CD4-positive, alpha-beta T cell treated with Interleukin-6 at 100 ng/mL for 8 hours (primary cell): ENCODE data around the gene MORN5.

Source experiments
- DNase-seq: peaks from one replicate; pipeline ENCODE4 v3.0.0-alpha.2; 2020; ENCODE audit warnings: mixed read lengths, low spot score

MORN5 gene

DNA sequence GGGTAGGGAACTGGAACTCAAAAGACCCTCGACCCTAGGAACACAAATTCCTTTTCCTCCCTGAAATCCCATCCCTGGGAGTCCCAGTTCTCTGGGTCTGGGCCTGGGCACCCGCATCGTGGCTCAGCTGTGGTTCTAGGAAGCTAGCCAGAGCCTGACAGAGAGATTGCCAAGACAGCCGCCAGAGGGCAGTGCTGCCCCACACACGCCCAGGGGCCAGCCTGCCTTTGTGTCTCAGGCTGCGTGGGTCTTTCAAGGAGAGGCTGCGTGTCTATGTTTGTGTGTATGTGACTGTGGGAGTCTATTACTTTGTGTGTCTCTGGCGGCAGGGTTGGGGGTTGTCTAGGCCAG is 34.6 kb upstream of the MORN5 start:
- DNase-seq = peak; percentile 71

DNA sequence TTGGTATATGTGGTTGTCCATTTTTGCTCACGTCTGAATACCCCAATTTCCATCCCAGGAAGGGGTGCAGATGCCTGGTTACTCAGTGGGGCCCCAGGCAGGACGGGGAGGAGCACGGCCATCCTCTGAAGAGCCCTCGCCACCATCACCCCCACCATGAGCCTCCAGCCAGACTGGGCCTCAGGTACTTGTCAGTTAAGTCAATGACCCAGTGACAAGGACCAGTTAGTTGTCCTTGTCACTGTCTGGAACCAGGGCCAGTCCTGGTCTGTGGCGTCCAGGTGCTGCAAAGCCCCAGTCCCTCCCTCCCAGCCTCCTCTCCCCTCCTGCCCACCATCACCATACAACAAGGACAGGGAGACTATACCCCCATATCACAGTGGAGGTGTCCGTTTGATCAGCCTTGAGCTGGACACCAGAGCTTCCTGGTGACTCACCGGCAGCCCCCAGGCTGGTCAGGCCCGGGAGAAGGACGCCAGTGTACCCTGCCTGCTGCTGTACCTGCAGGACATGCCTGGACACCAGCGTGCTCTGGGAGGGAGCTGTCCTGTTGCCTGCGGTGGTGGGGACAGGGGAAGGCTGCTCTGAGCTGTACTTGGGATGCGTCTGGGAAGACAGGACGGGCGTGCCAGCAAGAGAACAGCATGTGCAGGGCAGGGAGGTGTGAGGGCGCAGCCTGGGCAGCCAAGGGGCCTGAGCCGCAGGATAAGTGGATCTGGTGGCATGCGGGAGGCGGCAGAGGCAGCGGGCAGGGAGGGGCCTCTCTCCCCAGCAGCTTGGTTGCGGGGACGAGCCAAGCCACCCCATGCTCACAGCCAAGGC is 34.0 kb upstream of the MORN5 start:
- no peak for DNase-seq

- DNase-seq = no peak
These were observed 33.1 kb upstream of the MORN5 start for GRCh38 chr9:122126331-122127261.

DNA sequence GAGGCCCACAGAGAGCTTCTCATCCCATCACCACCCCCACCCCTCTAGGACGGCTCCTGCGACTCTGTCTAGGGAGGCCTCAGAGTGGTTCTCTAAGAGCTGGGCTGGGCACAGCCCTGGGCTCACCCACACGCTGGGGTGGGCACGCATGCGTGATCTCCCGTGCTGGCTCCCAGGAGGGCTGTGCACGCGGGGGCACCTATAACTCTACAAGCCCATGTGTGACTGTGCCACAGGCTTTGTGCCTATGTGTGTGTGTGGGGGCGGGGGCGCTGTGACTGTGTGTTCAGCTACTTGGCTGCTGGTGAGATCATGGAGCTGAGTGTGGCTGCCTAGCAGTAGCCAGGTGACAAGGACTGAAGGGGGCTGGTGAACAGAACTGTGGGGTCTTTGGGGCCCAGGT is 32.3 kb upstream of the MORN5 start:
- DNase-seq = no peak

- DNase-seq = no peak
These were observed 31.4 kb upstream of the MORN5 start for GRCh38 chr9:122128007-122128968.

DNA sequence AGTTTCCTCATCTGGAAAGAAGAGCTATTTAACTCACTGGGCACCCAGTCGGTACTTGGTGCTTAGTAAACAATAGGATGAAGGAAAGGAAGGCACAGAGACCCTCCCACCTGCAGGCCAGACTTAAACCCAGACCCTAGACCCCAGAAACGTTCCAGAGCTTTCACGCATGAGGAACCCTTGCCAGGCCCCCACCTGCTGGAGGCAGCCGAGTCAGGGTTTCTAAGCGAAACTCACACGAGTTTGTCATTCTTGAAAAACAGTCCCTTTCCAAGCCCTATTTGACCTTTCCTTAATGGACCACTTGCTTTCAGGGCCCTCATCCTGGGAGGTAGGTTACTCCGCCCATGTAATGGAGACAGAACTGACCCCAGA is 30.8 kb upstream of the MORN5 start:
- no peak for DNase-seq

GRCh38 chr9:122129969-122130368 is 29.7 kb upstream of the MORN5 start:
- no peak for DNase-seq

GRCh38 chr9:122130837-122131236 is 28.9 kb upstream of the MORN5 start:
- no peak for DNase-seq

DNA sequence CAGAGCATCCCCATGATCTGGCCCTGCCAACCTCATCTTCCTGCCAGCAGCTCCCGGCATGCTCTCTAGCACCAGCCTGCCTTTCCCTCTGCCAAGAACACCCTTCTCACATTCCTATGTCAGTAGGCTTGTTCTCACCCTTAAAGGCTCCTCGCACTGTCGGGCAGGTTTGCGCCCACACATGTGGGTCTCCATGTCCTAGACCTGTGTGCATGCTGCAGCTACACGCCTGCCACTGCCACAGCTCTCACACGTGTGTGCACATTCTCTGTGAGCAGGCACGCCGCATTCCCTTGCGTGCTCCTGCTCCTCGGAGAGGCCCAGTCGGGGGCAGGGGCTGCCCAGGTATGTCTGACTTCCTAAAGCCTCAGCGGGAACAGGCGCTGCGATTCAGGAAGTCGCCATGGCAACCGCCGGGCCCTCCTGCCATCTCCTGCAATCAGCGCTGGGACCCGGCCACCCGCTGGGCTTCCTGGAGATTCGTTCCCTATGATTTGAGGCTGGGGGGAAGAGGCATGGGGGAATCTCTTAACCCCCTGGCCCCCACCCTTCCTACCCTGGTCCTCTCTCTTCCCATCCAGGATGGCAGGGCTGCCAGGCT is 28.2 kb upstream of the MORN5 start:
- DNase-seq = no peak

DNA sequence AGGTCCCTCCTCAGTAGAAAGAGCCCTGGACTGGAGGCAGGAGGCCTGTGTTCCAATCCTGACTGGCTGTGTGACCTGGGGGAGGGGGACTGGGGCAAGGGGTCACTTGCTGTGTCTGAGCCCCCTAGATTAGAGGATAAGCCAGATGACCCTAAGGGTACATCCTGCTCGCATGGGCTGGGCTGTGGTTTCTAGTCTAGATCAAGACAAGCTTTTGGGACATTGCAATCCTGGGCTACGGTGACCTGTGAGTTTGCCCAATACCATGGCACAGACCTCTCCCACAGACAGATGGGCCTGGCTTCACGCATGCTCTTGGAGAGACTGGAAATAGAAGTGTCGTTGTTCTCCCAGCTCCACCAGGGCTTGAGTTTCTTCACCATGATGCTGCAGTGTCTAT is 27.2 kb upstream of the MORN5 start:
- no peak for DNase-seq

- DNase-seq = no peak
These were observed 26.3 kb upstream of the MORN5 start for GRCh38 chr9:122133263-122133983.

DNA sequence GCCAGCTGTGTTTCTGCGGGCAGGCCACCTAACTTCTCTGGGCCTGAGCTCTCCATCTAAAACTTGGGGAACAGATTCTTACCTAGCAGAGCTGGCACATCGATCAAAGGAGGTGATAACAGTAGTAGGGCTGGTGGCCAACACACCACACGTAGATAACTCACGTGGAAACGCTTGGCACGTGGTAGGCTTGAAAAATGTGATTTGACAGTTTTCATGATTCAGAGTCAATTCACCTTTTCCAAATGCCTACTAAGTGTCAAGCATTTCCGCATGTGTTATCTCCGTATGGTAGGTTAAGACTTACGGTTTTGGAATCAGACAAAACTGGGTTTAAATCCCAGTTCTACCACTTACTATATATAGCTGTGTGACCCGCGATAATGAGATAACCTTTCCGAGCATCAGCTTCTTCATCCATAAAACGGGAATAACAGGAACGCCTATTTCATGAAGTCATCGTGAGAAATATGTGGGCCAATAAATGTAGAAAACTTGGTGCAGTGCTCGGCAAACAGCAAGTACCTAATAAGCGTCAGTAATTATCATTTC is 25.6 kb upstream of the MORN5 start:
- no peak for DNase-seq

DNA sequence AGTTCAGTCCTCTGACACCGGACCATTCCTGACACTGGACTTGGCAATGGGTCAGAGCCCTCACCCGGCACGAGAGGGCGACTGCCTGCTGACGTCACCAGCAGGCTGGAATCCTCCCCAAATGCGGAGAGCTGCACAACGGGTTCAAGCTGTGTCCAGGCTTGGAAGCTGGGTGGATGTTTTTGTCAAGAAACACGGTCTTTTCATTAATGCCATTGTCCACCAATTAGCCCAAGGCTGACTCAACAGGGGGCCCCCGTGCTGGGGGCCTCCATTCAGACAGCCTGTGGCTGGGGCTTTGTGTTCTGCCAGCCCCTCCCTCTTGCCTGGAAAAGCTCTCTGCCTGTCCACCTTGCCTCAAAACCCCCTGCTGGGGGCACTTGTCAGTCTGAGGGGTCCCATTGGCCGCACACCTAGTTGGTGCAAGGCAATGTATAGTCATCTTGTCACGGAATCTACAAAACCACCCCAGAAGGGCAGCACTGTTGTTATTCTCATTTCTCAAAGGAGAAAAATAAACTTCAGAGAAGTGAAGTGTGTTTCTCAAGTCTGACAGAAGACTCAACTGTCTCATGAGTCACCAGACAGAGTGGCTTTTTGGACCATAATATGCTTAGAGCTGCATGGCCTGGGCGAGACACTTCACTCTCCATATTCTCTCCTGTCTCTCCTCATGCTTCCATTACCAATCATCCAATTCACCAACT is 24.7 kb upstream of the MORN5 start:
- DNase-seq = no peak

- no peak for DNase-seq
These were observed 24.2 kb upstream of the MORN5 start for GRCh38 chr9:122135529-122135859.

- DNase-seq = no peak
These were observed 21.0 kb upstream of the MORN5 start for GRCh38 chr9:122138560-122139268.

DNA sequence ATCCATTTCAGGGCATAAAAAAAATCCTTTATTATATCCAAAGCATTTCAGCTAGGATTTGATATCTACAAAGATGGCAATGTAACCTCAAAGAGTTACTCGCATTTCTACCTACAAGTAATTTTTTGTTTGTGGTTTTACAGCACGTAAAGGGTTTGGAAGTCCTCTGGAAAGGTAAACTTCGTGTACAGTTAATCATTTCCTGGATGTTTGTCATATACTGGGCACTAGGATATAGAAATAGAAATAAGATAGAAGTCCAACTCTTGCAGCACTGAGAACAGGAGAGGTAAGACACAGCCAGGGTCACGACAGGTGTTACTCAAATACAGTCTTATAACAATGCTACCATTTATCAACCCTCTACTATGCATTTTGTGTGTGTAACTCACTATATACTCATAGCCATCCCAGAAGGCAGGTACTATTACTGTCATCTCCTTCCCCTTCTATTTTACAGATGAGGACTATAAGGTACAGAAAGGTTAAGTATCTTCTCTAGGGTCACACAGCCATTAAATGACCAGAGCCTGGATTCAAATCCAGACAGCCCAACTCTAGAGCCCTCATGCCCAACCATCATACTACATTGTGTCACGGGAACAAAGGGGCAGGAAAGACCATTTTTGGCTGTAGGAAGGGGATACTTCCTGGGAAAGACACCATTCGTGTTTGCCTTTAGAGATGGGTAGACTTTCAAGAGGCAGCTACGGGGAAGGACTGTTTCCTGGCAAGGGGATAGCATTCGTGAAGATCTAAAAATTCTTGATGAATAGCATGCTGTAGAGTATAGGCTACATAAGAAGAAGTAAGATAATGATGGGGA is 19.1 kb upstream of the MORN5 start:
- DNase-seq = no peak

DNA sequence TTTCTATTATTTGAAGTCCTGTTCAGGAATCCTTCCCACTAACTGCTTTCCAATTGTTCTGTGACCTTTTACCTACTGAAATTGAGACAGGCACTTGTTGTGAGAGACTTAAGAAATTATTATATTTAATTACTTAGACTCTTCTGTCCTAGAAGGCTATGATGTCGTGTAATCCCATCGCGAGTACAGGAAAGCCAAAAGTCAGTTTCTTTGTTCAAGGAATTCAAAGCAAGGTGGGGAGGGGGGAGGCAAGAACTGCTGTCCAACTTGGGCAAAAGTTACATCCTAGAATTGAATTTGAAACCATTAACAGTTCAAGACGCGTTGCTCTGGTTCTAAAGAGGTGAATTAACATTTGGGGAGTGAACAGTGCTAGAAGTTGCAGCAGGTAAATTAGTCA is 18.0 kb upstream of the MORN5 start:
- no peak for DNase-seq

GRCh38 chr9:122143296-122143695 is 16.4 kb upstream of the MORN5 start:
- DNase-seq = no peak
